Left hindlimb (tissue), 1 donor: Measurements from ENCODE around the gene ZNF367.

Source experiments
- DNase-seq: peaks from one replicate; pipeline ENCODE4 v3.0.0-alpha.2; 2018

The ZNF367 gene

DNA sequence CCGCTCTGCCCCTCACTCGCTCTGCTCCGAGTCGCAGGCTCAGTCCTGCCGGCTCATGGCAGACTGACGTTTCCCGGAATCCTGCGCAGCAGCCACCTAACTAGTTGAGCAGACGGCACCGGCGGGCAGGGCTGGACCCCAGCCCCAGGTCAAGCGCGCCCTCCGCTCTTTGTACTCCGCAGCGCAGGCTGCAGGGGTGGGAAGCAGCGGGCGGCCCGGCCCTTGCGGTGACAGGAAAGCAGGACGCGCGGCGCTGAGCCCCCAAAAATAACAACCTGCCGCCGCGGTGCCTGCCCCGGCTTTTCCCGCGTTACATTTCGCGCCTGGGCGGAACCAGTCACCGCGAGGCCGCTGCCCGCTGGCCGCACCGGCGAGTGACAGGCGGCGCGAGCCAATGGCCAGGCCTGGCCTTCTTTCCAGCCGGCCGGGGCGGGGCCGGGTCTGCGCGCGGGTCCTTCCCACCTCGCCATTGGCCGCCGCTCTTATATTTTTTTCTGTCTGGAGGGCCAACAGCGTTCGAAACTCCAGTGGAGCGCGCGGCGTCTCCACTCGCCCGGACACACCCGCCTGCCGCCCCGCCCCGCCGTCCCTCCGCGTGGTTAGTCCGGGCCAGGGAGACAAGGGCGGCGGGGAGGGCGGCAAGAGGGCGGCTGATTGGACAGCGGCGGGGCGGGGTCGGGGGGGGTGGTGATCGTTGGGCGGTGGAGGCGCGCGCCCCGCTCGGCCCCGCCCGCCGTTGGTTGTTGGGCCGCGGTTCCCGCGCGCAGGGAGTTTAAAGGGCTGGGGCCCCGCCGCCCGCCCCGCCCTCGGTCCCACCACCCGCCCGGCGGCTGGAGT, at the start of gene ZNF367:
Gene ZNF367 (minus strand): TSS at position 288 of the 837 bp plus-strand sequence. CDS start 338 bp downstream, outside the sequence.
- DNase-seq, result peak; percentile 99

DNA sequence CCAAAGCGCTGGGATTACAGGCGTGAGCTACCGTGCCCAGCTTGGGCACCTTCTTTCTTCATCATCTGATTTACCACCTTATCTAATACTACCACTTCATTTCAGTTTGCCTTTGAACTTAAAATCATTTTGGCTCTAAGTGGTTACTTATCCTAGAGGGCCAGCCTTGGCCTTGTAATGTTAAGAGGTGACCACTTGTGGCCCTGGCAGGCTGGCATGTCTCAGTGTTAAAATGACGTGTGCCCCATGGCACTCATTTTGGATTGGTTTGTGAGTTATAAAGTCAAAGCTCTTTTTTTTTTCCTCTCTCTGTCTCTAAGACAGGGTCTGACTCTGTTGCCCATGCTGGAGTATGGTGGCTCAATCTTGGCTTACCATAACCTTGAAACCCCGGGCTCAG, 49.6 kb upstream of the ZNF367 start:
- no peak for DNase-seq

GRCh38 chr9:96464426-96464825, 46.3 kb upstream of the ZNF367 start:
- DNase-seq, result no peak

GRCh38 chr9:96462541-96462940, 44.4 kb upstream of the ZNF367 start:
- DNase-seq, result no peak

- DNase-seq, result no peak
These were observed 43.2 kb upstream of the ZNF367 start for GRCh38 chr9:96461336-96461735.

DNA sequence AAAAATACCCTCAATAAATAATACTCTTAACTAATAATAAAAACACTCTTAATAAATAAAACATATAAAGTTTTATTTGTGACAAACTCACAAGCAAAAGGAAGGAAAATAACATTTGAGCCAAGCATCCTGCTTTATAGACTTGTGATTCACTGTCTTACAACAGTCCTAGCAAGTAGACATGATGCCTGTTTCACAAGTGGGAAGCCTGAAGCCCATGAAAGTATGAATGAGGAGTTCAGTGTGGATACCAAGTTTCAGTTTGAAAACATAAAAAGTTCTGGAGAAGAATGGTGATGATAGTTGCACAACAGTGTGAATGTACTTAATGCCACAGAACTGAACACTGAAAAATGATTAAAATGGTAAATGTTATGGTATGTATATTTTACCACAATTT, 42.7 kb upstream of the ZNF367 start:
- DNase-seq, result no peak

DNA sequence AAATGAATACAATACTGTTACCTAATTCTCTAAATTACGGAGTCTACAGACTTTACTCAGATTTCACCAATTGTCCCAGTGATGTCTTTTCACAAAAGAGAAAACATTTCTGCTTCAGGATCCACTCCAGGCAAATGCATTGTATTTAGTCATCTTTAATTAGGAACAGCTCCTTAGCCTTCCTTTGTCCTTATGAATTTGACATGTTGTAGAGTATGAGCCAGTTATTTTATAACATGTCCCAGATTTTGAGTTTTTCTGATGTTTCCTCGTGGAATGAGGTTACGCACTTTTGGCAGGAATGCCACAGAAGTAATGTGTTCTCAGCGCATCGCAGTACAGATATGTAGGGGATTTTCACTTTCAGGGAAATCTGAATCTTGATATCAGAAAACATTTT, 42.3 kb upstream of the ZNF367 start:
- DNase-seq, result no peak

DNA sequence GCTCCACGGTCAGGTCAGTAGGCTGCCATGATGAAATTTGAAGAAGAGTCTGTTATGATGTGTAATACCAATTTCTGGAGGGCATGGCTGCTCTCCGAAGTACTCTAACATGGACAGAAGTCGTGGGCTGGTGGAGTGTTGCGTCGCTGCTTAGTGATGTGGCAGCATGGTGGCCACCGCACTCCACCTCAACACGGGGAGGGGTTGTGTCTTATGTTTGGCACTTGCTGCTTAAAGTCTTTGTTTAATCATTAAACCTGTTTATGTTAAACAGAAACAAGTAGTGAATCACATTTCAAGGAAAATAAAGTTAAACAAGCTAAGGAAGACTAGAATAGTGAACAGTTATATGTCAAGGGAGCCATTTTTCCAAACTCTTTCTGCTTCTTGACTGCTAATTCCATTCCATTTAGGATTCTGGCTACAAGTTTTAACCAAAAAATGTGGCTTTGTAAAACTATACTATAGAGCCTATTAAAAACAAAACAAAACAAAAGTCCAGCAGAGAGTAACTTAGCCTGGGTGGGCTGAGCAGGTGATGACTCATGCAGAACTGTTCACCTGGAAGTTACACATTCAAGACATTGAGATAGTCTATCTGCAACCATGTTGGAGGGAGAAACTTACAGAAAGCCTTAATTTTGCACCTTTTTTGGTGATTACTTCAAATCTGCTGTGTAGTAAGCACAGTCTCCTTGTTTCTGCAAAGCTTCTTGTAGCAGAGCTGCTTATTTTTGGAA, 41.3 kb upstream of the ZNF367 start:
- no peak for DNase-seq

GRCh38 chr9:96458226-96458625, 40.1 kb upstream of the ZNF367 start:
- DNase-seq, result no peak

DNA sequence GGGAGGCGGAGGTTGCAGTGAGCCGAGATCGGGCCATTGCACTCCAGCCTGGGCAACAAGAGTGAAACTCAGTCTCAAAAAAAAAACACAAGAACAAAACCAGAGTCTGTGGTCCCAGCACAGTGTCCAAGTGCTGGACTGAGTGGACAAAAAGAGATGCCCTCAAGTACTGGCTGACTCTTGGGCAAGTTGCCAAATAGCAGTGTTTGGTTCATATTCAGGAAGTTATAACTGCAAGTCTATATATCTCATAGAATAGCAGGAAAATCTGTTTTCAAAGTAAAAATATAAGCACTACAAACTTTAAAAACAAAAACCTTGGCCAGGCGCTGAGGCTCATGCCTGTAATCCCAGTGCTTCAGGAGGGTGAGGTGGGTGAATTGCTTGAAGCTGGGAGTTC, 39.1 kb upstream of the ZNF367 start:
- no peak for DNase-seq

DNA sequence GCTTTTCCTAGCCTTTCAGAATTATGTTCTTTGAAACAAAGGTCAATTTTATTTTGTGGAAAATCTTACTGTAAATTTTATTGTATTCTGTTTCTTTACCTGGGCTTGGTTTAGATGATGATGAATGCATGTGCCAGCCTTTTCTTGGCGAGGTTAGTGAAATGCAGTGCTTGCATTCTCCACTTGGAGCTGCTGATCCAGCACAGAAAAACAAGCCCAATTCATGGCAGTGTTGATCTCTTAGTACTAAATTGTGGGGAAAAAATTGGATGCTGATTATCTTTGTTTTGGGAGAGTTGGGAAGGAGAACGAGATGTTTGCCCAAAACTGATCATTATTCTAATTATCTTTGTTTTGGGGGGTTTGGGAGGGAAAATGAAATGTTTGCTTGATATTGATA, 35.5 kb upstream of the ZNF367 start:
- DNase-seq, result peak; percentile 45

- DNase-seq, result peak; percentile 52
These were observed 32.7 kb upstream of the ZNF367 start for GRCh38 chr9:96450613-96451528.

- peak; percentile 97 for DNase-seq
These were observed 31.9 kb upstream of the ZNF367 start, which contains the start of gene HABP4 for GRCh38 chr9:96449845-96450612. Gene HABP4, plus strand, starts transcription at chr9:96450169. Its CDS starts 111 bp downstream, at chr9:96450280.

DNA sequence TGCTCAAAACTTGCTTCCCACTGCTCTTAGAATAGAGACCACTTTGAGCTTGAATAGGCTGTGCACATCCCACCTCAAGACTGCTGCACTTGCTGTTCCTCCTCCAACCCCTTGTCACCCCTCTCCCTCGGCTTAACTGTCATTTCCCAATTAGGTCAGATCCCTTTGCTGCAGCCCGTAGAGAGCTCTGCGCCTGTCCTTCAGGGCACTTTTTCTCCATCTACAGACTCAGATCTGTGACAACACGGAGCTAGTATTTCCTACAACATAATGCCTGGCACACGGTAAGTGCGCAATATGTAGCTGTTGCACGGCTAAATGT, 31.3 kb upstream of the ZNF367 start:
- no peak for DNase-seq

GRCh38 chr9:96448546-96449170, 30.5 kb upstream of the ZNF367 start:
- DNase-seq, result no peak

- DNase-seq, result no peak
These were observed 29.2 kb upstream of the ZNF367 start for GRCh38 chr9:96447406-96447805.

GRCh38 chr9:96442491-96442890, 24.3 kb upstream of the ZNF367 start:
- DNase-seq, result no peak

- no peak for DNase-seq
These were observed 23.8 kb upstream of the ZNF367 start for GRCh38 chr9:96441798-96442445.

DNA sequence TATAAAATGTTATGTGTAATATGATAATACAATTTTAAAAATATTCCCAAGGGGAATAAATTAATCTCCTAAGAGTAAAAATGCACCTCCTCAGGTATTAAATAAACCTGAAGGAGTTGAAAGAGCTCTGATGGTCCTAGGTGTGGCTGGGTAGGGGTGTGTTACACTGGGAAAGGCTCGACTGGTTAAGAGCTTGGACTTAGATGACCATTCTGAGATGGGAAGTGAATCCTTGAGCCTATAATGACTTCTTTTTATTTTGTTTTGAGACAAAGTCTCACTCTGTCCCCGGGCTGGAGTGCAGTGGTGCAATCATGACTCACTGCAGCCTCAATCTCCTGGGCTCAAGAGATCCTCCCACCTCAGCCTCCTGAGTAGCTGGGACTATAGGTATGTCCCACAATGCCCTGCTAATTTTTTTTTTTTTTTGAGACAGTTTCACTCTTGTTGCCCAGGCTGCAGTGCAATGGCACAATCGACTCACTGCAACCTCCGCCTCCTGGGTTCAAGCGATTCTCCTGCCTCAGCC, 22.6 kb upstream of the ZNF367 start:
- no peak for DNase-seq

- no peak for DNase-seq
These were observed 19.3 kb upstream of the ZNF367 start for GRCh38 chr9:96437454-96437853.
